NCI-H1092 (cell line): ENCODE measurements around the gene SLC35E1.

ENCODE experiments used
- DNase-seq: peaks from one replicate; lab custom pipeline; 2025; lab: John Stamatoyannopoulos, UW

The SLC35E1 gene

GRCh38 chr19:16596399-16596798 lies 24.2 kb upstream of the SLC35E1 start:
- DNase-seq: no peak

- DNase-seq: no peak
Observed at GRCh38 chr19:16595097-16595496, 22.9 kb upstream of the SLC35E1 start.

GRCh38 chr19:16594681-16595091 lies 22.5 kb upstream of the SLC35E1 start:
- DNase-seq: no peak

- DNase-seq: no peak
Observed at GRCh38 chr19:16594131-16594586, 21.9 kb upstream of the SLC35E1 start.

GRCh38 chr19:16593181-16593580 lies 21.0 kb upstream of the SLC35E1 start:
- no peak for DNase-seq

GRCh38 chr19:16591803-16592556 lies 19.8 kb upstream of the SLC35E1 start:
- no peak for DNase-seq

GRCh38 chr19:16590876-16591802 lies 18.9 kb upstream of the SLC35E1 start:
- no peak for DNase-seq

GRCh38 chr19:16589917-16590316 lies 17.7 kb upstream of the SLC35E1 start:
- peak; percentile 7 for DNase-seq

GRCh38 chr19:16588824-16589577 lies 16.8 kb upstream of the SLC35E1 start:
- no peak for DNase-seq

GRCh38 chr19:16587833-16588823 lies 15.9 kb upstream of the SLC35E1 start:
- DNase-seq: no peak

- no peak for DNase-seq
Observed at GRCh38 chr19:16586991-16587832, 15.0 kb upstream of the SLC35E1 start.

GRCh38 chr19:16586477-16586871 lies 14.3 kb upstream of the SLC35E1 start:
- no peak for DNase-seq

GRCh38 chr19:16585808-16586476 lies 13.7 kb upstream of the SLC35E1 start:
- no peak for DNase-seq

GRCh38 chr19:16585094-16585801 lies 13.0 kb upstream of the SLC35E1 start:
- no peak for DNase-seq

GRCh38 chr19:16584248-16585093 lies 12.3 kb upstream of the SLC35E1 start:
- DNase-seq: no peak

- no peak for DNase-seq
Observed at GRCh38 chr19:16582486-16583261, 10.5 kb upstream of the SLC35E1 start.

GRCh38 chr19:16581971-16582343 lies 9.7 kb upstream of the SLC35E1 start:
- no peak for DNase-seq
